SK-N-DZ (cell line): ENCODE measurements around the gene RPAIN. TPM values are rescaled to one million over a fixed set of nuclear protein-coding genes. Genes with fewer than 3 reads are reported as not detected.

ENCODE experiments used
- DNase-seq: peaks from one replicate; pipeline ENCODE4 v3.0.0-alpha.2; 2015; ENCODE audit warnings: low spot score
- polyA plus RNA-seq, 2 experiments: library from polyadenylated mRNA; depleted of rRNA; stranded (reverse); fragments of >200 nt; gene quantifications; 2 replicates each; pipeline ENCODE4 v1.2.3, GENCODE V29; 2014

The RPAIN gene, protein sequence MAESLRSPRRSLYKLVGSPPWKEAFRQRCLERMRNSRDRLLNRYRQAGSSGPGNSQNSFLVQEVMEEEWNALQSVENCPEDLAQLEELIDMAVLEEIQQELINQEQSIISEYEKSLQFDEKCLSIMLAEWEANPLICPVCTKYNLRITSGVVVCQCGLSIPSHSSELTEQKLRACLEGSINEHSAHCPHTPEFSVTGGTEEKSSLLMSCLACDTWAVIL
- 226 and 318 TPM in 2 replicates for polyA plus RNA-seq (2014; cell fraction: cytosol; rRNA removed)
- polyA plus RNA-seq (2014; cell fraction: nucleus; rRNA removed): 269 and 312 TPM in 2 replicates

DNA sequence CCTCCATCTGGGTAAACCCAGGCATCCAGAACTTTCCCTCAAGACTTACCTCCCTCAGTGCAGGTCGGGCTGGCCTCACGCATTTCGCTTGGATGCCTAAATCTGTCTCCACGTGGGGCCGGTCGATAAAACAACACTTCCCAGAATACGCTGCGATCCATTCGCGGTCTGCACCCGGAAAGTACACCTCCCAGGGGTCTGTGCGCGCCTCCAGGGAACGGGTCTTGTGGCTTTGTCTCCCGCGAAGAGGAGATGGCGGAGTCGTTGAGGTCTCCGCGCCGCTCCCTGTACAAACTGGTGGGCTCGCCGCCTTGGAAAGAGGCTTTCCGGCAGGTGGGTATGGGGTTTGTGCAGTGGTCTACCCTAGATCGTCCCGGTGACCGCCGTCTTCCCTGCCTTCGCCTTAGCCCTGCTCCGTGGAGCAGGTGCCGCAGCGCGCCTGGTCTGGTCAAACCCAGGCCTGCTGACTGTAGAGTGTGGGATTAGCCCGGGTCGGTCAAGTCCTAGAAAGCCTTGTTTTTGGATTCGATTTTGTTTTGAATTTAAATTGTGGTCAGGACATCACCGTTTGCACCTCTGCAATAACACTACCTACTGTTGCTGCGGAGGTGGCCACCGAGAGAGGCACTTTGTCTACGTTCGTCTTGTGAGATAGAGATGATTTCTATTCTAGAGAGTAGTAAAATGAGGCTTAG is at the start of gene RPAIN:
TSS of gene RPAIN (plus strand) at position 224 of the 695 bp plus-strand sequence. CDS start at position 253, 29 bp downstream.
- DNase-seq: peak; percentile 96

DNA sequence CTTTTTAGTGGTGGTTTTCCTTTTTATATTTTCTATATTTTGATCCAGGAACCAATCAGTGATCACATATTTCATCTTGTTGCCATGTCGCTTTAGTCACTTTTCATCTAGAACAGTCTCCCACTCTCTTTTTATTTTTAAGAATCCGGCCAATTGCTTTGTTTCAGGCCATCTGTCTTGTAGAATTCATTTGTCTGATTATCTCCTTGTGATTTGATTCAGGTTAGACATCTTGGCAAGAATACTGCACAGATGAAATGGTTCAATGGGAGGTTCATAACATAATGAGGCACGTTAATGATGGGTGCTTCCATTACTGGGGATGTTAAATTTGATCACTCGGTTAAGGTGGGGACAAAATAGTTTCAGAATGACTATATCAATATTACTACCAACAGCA is 49.6 kb upstream of the RPAIN start:
- no peak for DNase-seq

DNA sequence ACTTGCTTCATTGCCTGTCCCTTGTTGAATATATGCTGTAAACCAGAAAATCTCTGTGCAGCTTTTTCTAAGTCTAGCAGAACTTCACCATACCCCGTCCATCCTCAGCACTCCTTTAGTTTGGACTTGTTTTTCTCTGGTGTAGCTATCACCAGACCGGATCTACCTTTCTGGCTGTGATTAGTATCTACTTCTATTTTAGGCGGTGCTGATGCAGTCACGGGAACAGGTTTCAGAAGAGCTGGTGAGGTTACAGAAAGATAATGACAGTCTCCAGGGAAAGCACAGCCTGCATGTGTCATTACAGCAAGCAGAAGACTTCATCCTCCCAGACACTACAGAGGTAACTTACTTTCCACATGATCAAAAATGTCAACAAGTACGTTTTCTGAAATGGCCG is 46.9 kb upstream of the RPAIN start:
- no peak for DNase-seq

DNA sequence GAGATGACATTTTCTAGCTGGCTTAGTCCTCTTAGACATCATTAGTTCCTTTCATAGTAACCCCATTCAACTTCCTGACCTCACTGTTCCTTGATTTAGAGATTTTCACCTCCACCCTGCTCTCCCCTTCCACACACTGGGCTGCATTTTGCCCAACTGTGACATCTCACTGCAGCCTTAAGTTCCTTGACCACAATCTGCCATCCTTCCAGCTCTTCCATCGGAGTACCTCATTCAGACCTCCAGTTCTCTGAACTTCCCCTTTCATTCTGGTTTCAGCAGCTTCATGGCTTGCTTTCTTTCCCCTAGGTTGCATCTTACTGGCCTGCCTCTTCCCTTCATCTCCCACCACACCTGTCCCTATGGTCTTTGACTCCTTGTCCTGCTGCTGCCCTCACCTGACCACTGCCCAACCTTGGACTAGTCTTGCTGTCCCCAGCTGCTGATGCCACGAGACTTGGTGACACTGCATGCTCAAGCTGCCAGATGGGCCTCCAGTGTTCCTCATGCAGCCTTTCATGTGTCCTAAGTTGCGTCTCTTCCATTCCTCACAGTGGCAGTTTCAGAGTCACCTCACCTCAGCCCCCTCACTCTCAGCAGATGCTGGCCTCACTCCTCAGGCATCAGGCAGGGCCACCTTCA is 41.3 kb upstream of the RPAIN start:
- no peak for DNase-seq

DNA sequence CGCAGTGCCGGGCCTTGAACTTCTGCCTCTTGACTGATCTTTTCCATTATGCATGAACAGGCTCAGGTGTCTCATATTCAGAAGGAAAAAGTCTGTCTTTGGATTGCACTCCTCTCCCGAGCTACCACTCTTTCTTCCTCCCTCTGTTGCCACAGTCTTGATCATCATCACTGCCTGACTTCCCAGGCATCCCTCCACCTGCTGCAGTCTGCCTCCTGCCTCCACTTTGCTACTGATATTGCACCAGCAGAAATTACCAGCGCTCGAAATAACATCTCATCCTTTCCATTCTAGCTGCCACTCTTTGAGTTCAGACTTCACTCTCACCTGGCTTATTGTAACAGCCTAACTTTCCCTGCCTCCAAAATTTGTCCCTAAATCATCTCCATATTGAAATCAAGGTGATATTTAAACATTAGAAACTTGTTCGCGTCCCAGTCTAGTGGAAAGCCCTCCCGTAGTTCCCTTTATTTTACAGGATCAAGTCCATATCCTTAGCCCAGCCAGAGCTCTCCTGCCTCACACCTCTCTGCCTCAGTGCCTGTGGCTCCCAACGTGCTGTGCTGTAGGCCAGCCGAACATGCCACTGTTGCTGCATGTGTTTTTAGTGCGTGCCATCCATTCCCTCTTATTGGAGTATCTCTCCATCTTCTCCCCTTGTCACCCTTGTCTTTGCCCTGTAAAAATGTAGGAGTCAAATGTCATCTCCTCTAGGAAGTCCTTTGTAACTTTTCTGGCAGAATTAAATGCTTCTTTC is 40.5 kb upstream of the RPAIN start:
- DNase-seq: no peak

DNA sequence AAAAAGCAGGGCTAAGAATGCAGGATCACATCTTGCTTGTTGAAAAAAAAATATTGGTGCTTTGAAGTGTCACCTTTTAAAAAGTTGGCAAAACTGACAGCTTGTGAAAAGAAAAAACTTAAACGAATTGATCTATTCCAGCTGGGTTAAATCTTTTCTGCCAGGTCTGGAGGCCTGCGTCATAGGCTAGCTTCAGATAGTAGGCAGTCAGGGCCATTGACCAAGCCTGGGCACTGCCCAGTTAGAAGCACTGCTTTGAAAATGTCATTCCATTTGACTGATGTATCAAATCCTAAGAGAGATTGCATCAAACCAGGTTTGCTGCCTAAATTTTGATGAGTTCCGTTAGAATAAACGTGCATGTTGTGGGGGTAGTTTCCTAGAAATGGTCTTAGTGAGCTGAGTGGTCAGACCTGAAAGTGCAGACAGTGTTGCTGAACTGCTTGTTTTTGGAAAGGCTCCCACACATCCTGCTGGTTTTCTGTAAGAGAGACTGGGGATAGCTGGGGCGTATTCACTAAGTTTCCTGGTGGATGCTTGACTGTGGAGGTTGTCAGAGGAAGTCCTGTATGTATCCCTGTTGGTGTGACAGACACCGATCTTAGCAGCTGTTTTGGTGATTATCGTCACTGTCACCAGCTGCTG is 39.4 kb upstream of the RPAIN start:
- no peak for DNase-seq

DNA sequence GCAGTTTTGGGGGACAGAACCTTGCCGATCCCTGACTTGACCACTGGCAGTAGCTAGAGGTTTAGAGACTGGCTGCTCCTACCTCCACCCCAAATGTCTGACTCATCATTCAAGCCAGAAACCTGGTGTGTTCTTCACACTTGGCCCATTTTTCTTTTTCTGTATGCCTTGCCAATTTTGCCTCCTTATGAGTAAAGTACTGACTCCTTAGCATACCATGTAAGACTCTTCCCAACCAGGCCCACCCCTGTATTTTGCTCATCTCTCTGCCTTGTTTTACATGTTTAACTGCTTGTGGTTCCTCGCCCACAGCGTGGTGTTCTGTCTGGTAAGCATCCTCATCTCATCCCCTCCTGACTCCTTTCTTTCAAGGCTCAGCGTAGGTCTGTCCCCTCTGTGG is 38.4 kb upstream of the RPAIN start:
- no peak for DNase-seq

DNA sequence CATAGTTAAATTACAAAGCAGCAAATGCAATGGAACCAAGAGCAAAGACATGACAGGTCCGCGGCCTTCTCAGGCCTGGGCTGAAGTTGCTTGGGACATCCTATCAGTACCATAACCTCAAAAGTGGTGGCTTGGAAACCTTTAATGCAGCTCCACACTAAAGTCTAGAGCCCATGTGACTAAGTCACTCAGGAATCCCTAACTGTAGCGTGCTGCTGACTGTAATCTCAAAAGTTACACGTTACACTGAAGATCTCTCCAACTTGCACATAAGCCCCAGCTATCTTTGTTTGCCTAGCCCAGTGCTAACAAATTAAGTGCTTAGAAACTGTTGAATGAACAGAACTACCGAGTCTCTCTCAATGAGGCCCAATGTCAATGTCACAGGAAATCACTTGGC is 28.3 kb upstream of the RPAIN start:
- DNase-seq: no peak

DNA sequence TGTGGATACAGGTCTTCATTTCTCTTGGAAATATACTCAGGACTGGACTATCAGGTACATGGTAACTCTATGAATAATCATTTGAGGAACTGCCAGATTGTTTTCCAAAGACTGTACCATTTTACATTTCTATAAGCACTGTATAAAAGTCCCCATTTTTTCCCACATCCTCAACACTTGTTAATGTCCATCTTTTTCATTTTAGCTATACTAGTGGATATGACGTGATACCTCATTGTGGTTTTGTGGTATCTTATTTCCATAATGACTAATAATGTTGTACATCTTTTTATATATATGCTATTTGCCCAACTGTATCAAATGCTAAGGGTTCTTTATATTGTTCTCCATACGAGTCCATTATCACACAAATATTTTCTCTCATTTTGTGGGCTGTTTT is 23.4 kb upstream of the RPAIN start:
- DNase-seq: no peak

DNA sequence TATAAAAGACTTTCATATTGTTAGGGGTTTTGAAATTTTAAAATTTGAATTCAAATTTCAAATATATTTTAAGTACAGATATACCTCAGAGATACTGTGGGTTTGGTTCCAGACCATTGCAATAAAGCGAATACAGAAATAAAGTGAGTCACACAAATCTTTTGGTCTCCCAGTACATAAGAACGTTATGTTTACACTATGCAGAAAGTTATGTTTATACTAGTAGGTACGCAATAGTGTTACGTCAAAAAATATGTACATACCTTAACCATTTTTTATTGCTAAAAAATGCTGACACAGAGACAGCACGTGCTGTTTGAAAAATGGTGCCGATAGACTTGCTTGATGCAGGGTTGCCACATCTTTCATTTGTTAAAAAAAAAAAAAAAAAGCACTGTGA is 20.2 kb upstream of the RPAIN start:
- no peak for DNase-seq

DNA sequence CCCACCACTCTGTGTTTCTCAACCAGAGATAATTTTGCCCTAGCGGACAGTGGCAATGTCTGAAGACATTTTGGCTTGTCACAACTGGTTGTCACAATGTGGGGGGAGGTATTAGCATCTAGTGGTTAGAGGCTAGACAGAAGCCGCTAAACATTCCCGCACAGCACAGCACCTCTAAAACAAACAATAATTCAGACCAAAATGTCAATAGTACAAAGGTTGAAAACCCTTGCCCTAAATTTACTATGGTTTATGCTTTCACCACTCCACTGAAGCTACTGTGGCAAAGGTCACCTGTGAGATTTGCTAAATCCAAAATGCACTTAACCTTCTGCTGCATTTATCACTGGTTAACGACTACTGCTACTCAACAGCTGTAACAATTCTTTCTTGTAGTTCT is 14.6 kb upstream of the RPAIN start:
- DNase-seq: no peak

DNA sequence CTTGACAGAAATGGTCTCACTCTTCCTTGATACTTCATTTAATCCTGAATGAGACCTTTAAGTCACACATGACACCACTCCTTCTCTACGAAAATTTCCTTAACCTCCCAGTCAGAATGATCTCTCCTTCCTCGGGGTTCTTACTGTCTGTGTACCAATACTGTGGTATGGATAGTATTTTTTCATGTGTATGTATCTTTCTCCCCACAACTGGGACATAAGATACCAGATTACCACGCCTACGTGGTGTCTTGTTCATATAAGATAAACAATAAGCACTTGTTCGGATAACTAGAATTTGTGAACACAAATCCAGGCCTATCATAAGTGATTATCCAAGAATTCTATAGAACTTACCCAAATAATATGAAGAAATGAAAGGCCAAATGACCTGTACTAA is 11.8 kb upstream of the RPAIN start:
- DNase-seq: no peak

DNA sequence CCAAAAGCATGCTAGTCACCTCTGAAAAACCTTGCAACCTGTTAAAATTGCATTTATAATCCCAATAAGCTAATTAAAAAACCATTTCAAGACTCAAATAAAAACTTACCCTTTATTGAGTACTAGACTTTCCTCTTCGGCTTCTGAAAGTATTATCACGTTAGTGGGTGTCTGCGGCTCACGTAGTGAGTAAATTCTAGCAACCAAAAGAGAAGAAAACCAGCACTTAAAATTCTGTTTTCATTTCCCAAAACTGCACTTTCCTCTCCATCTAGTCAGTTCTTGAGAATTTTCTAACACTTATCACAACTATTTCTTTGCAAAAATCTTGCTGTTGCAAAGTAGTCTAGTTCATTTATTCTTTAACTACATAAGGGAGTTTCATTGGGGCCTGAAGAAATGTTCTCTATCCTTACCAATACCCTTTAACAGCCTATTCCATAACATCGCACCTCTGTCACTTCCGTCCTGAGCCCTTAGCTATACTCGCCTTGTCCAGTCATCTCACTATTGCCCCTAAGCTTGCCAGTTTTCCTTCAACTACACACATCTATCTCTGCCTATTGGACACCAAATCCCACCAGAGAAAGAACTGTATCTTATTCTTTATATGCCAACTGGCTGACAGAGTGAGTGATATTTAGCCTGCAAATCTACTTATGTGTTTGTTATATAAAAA is 9.2 kb upstream of the RPAIN start:
- DNase-seq: no peak

DNA sequence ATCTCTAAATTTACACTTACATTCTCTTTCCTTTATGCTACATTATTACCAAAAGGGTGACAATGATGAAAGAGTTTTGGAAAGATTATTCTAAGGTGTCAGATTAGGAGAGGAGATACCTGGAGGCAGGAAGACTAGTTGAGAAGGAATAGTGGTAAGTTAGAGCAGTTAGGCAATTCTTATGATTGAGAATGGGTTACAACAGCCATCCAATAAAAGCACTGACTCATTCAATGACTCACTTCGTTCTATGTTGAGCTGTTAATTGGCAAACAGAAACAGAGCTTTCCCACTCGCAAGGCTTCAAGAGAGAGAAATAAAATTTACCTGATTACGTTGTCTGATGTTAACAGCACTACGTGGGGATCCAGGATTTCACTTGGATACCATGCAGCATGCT is 6.3 kb upstream of the RPAIN start:
- DNase-seq: no peak

DNA sequence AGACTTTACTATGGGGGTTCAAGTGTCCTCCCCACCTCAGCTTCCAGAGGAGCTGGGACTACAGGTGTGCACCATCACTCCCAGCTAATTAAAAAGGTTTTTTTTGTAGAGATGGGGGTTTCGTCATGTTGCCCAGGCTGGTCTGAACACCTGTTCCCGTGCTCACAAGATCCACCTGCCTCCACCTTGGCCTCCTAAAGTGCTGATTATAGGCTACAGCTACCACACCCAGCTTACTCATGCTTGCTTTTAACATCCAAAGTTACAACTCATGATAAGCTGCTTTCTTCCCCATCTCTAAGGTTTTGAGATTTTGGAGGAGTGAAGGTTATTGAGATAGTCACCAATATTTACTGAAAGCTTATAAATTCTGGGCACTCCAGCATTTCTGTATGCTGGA is 3.1 kb upstream of the RPAIN start:
- no peak for DNase-seq

DNA sequence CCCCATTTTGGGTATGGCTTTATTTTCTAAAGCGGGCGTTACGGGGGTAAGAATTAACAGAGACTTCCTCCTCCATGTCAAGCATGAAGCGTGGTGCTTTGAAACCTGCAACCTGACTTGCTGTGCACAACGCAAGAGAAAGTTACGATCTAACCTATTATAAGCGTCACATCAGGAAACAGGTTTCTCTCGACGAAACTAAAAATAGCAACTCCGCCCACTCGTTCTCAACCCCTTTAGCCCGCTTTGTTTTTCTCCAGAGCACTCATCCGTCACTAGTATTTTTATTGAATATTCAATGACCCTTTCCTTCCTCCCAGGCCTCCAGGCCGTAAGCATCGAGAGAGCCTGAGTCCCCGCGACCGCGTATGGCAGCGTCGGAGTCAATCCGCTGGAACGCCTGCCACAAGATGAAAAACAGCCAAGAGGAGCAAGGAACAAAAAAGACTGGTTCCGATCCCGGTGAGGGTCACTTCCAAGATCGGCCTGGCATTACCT is 1.1 kb upstream of the RPAIN start:
- DNase-seq: no peak

DNA sequence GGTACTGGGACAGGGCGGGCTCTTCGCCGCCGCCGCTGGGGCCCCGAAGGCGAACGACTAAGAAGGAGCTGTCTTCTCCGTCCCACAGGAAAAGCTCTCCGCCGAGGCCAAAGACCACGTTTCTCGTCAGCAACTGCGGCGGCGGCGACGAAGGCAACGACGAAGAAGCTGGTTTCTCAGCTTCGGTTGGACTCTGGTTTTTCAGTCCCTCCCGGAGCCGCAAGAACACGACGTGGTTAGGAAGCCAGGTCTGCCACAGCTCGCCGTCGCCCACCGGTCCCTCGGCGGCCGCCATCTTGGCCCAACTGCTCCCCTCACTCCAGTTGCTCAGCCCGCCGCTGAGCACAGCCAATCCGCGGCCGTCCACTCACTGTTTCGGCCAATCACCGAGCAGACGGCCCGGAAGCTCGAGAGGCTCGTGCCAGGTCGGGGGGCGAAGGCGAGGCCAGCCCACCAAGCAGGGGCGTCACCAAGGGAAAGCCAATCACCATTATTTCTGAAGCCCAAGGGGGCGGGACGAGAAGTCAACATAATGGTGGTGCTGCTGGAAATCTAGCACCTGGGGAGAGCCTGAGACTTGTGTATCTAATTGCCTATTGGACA is 525 bp upstream of the RPAIN start, which contains the start of gene NUP88:
TSS of gene NUP88 (minus strand) at position 307 of the 603 bp plus-strand sequence. CDS start at position 295, 12 bp downstream.
- peak; percentile 99 for DNase-seq

DNA sequence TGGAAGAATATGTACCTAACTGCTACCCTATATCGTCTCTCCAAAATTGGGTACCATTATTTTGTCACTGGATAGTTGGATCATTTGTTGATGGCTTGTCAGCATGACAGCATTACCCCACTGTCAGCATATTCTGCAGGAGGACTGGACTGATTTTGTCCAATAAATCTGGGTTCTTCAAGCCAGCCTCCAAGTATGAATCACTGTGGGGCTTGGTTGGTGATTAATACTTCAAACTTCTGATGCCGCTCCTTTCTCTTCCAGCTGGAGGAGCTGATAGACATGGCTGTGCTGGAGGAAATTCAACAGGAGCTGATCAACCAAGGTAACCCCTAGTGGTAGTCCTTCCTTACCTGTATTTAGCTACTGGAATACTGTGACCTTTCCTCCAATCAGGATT is 2.5 kb downstream of the RPAIN start:
- no peak for DNase-seq

DNA sequence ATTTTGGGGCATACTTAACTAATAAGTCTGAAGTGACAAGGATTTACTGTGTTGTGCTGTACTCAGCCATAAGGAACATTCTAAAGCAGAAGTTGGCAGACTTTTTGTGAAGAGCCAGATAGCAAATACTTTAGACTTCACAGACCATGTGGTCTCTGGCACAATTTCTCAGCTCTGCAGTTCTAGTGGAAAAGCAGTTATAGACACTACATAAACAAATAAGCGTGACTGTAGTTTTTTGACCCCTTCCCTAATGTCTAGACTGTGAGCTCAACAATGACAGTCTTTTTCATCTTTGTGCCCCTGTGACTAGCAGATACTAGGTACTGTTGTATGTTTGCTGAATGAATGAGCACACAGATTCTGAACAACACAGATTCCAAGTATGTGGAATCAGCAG is 4.9 kb downstream of the RPAIN start:
- DNase-seq: no peak

DNA sequence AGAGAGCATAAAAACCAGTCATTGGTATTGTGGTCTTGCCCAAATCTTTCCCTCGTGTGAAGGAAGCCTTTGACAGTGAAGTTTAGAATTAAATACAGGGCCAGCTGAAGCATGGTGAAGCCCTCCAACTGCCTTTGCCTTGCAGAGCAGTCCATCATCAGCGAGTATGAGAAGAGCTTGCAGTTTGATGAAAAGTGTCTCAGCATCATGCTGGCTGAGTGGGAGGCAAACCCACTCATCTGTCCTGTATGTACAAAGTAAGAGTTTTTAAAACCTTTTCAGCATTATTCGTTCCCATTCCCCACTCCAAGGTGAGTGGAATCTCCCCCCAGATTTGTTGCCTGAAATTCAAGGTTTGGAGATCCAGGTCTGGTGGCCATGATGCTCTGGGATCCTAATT is 5.8 kb downstream of the RPAIN start:
- no peak for DNase-seq
